ENCODE results near the gene ELOVL2.
"Not testable (repeated sequence)": the region's sequence is repeated elsewhere in the genome, so short reads cannot be mapped to it uniquely, and the experiment has no call there.

The ELOVL2 gene

GRCh38 chr6:11043961-11044711, at the start of gene ELOVL2:
Gene ELOVL2, minus strand, starts transcription at chr6:11044305. Its CDS starts 75 bp downstream, at chr6:11044230.
- Histone ChIP-seq H3K4me1 (ENCODE audit: insufficient read depth, low read length) (peaks cover under 1% of the 10 kb centered on the region), H3K9me3 (ENCODE audit: control insufficient read depth, insufficient read depth, low read length) (peaks cover 5% of the 10 kb centered on the region; the same call in 1 of the 2 replicates), H3K36me3 (ENCODE audit: insufficient read depth, low read length) (no peaks in the 10 kb centered on the region), H3K9ac (ENCODE audit: low read depth, low read length) (peak within 1 kb of the TSS; percentile 81)

- H3K9ac ChIP-seq (ENCODE audit: low read depth, low read length), result peak overlapping the region; percentile 87
- no peaks in the 10 kb centered on the region for H3K9me3 ChIP-seq (ENCODE audit: control insufficient read depth, insufficient read depth, low read length)
- peaks cover 8% of the 10 kb centered on the region for H3K4me1 ChIP-seq (ENCODE audit: insufficient read depth, low read length)
- H3K36me3 ChIP-seq (ENCODE audit: insufficient read depth, low read length), result no peaks in the 10 kb centered on the region
Observed at GRCh38 chr6:11093376-11093625, 49.2 kb upstream of the ELOVL2 start.

- no peaks in the 10 kb centered on the region for H3K9me3 ChIP-seq (ENCODE audit: control insufficient read depth, insufficient read depth, low read length)
- peak overlapping the region; percentile 87 for H3K9ac ChIP-seq (ENCODE audit: low read depth, low read length)
- peaks cover 8% of the 10 kb centered on the region for H3K4me1 ChIP-seq (ENCODE audit: insufficient read depth, low read length)
- H3K36me3 ChIP-seq (ENCODE audit: insufficient read depth, low read length), result no peaks in the 10 kb centered on the region
Observed at GRCh38 chr6:11092668-11093375, 48.7 kb upstream of the ELOVL2 start.

DNA sequence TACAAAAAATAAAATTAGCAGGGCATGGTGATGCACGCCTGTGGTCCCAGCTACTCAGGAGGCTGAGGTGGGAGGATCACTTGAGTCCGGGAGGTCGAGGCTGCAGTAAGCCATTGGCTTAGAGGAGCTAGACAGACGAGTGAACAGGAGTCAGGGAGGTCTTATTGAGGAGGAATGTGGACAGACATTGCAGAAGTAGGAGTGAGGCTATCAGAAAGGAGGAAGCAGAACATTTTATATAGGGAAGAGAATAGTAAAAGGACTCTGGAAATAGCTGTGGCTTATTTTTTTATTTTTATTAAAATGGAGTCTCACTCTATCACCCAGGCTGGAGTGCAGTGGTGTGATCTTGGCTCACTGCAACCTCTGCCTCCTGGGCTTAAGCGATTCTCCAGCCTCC, 47.0 kb upstream of the ELOVL2 start:
- H3K4me1 ChIP-seq (ENCODE audit: insufficient read depth, low read length); H3K36me3 ChIP-seq (ENCODE audit: insufficient read depth, low read length); H3K9ac ChIP-seq (ENCODE audit: low read depth, low read length); H3K9me3 ChIP-seq (ENCODE audit: control insufficient read depth, insufficient read depth, low read length): not testable (repeated sequence)

DNA sequence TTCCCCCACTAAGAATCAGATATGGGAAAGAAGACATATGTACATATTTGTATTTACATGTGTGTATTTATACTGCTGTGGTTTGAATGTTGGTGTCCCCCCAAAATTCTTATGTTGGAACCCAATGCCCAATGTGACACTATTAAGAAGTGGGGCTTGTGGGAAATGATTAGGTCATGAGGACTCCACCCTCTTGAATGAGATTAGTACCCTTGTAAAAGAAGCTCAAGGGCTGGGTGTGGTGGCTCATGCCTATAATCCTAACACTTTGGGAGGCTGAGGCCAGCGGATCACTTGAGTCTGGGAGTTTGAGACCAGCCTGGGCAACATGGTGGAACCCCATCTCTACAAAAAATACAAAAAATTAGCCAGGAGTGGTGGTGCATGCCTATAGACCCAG, 45.6 kb upstream of the ELOVL2 start:
- no peaks in the 10 kb centered on the region for H3K9me3 ChIP-seq (ENCODE audit: control insufficient read depth, insufficient read depth, low read length)
- no peaks in the 10 kb centered on the region for H3K36me3 ChIP-seq (ENCODE audit: insufficient read depth, low read length)
- peaks cover 3% of the 10 kb centered on the region; the same call in 1 of the 2 replicates for H3K4me1 ChIP-seq (ENCODE audit: insufficient read depth, low read length)
- H3K9ac ChIP-seq (ENCODE audit: low read depth, low read length), result no peak overlapping the region

- not testable (repeated sequence) for H3K9me3 ChIP-seq (ENCODE audit: control insufficient read depth, insufficient read depth, low read length); H3K9ac ChIP-seq (ENCODE audit: low read depth, low read length); H3K4me1 ChIP-seq (ENCODE audit: insufficient read depth, low read length); H3K36me3 ChIP-seq (ENCODE audit: insufficient read depth, low read length)
Observed at GRCh38 chr6:11087141-11087812, 43.2 kb upstream of the ELOVL2 start.

DNA sequence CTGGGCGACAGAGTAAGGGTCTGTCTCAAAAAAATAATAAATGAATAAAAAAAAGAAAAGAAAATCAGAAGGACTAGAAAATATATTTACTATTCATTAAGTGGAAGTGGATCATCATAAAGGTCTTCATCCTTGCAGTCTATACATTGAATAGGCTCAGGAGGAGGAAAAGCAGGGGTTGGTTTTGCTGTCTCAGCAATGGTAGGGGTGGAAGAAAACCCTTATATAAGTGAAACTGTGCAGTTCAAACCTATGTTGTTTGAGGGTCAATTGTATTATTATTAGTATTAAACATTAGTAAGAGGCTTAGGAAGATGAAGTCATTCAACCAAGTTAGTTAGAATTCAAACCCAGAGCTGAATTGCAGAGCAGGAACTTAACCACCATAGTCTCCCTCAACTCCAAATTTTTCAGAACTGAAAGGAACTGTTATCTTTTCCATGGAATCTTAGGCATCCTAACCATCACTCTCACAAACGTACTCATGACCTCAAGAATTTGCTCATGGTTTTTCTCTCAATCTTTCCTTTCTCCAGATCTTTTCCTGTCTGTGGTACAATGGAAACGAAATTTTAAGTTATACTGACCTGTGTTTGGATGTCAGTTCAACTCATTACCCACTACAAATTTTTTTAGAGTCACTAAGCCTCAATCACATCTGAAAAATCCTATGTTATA, 41.8 kb upstream of the ELOVL2 start:
- no peaks in the 10 kb centered on the region for H3K36me3 ChIP-seq (ENCODE audit: insufficient read depth, low read length)
- no peaks in the 10 kb centered on the region for H3K4me1 ChIP-seq (ENCODE audit: insufficient read depth, low read length)
- H3K9me3 ChIP-seq (ENCODE audit: control insufficient read depth, insufficient read depth, low read length), result no peaks in the 10 kb centered on the region
- H3K9ac ChIP-seq (ENCODE audit: low read depth, low read length), result no peak overlapping the region

DNA sequence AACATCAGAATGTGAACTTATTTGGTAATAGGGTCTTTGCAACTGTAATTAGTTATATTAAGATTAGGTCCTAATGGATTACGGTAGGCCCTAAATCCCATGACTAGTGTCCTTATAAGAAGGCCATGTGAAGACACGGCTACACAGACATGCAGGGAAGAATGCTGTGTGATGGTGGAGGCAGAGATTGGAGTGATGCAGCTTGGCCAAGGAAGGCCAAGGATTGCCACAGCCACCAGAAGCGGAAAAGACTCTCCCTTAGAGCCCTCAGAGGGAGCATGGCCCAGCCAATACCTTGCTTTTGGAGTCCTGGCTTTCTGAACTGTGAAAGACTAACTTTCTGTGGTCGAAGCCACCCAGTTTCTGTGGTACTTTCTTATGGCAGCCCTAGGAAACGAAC, 39.9 kb upstream of the ELOVL2 start:
- Histone ChIP-seq H3K36me3 (ENCODE audit: insufficient read depth, low read length) (no peaks in the 10 kb centered on the region), H3K9ac (ENCODE audit: low read depth, low read length) (no peak overlapping the region), H3K9me3 (ENCODE audit: control insufficient read depth, insufficient read depth, low read length) (no peaks in the 10 kb centered on the region), H3K4me1 (ENCODE audit: insufficient read depth, low read length) (no peaks in the 10 kb centered on the region)

- no peak overlapping the region for H3K9ac ChIP-seq (ENCODE audit: low read depth, low read length)
- no peaks in the 10 kb centered on the region for H3K9me3 ChIP-seq (ENCODE audit: control insufficient read depth, insufficient read depth, low read length)
- no peaks in the 10 kb centered on the region for H3K36me3 ChIP-seq (ENCODE audit: insufficient read depth, low read length)
- H3K4me1 ChIP-seq (ENCODE audit: insufficient read depth, low read length), result no peaks in the 10 kb centered on the region
Observed at GRCh38 chr6:11083491-11083890, 39.4 kb upstream of the ELOVL2 start.

GRCh38 chr6:11080296-11080695, 36.2 kb upstream of the ELOVL2 start:
- Histone ChIP-seq H3K9ac (ENCODE audit: low read depth, low read length) (no peak overlapping the region), H3K4me1 (ENCODE audit: insufficient read depth, low read length) (peaks cover 16% of the 10 kb centered on the region; the same call in 1 of the 2 replicates), H3K9me3 (ENCODE audit: control insufficient read depth, insufficient read depth, low read length) (no peaks in the 10 kb centered on the region), H3K36me3 (ENCODE audit: insufficient read depth, low read length) (no peaks in the 10 kb centered on the region)

GRCh38 chr6:11078266-11078665, 34.2 kb upstream of the ELOVL2 start:
- Histone ChIP-seq H3K9ac (ENCODE audit: low read depth, low read length) (no peak overlapping the region), H3K9me3 (ENCODE audit: control insufficient read depth, insufficient read depth, low read length) (no peaks in the 10 kb centered on the region), H3K4me1 (ENCODE audit: insufficient read depth, low read length) (peaks cover 16% of the 10 kb centered on the region; the same call in 1 of the 2 replicates), H3K36me3 (ENCODE audit: insufficient read depth, low read length) (no peaks in the 10 kb centered on the region)

DNA sequence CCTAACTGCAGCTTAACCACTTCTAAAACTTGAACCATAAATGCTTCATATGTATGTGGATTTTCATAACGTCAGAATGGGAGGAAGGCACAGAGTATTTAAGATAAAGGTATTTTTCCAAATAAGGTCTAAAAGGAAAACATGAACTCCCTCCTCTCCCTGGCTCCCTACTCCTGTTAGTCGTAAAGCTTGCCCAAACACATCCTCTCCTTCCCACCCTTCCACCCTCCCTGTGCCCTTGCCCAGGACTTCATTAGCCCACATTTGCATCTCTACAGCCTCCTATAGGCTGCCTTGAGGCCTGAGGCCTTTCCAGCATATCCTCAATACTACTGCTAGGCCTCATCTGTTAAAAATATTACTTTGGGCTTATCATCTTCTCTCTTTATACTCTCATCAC, 32.4 kb upstream of the ELOVL2 start:
- peaks cover 16% of the 10 kb centered on the region; the same call in 1 of the 2 replicates for H3K4me1 ChIP-seq (ENCODE audit: insufficient read depth, low read length)
- no peak overlapping the region for H3K9ac ChIP-seq (ENCODE audit: low read depth, low read length)
- no peaks in the 10 kb centered on the region for H3K9me3 ChIP-seq (ENCODE audit: control insufficient read depth, insufficient read depth, low read length)
- no peaks in the 10 kb centered on the region for H3K36me3 ChIP-seq (ENCODE audit: insufficient read depth, low read length)

DNA sequence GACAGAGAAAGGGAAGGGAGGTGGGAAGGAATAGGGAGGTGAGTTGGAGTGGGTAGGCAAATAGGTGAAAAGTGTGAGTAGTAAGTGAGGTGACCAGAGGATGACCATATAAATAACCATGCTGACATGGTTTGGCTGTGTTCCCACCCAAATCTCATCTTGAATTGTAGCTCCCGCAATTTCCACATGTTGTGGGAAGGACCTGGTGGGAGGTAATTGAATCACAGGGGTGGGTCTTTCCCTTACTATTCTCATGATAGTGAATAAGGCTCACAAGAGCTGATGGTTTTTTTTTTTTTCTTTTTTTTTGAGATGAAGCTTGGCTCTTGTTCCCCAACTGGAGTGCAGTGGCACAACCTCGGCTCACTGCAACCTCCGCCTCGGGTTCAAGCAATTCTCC, 28.0 kb upstream of the ELOVL2 start:
- H3K9ac ChIP-seq (ENCODE audit: low read depth, low read length), result no peak overlapping the region
- no peaks in the 10 kb centered on the region for H3K36me3 ChIP-seq (ENCODE audit: insufficient read depth, low read length)
- H3K4me1 ChIP-seq (ENCODE audit: insufficient read depth, low read length), result peaks cover 15% of the 10 kb centered on the region; the same call in 1 of the 2 replicates
- H3K9me3 ChIP-seq (ENCODE audit: control insufficient read depth, insufficient read depth, low read length), result no peaks in the 10 kb centered on the region

DNA sequence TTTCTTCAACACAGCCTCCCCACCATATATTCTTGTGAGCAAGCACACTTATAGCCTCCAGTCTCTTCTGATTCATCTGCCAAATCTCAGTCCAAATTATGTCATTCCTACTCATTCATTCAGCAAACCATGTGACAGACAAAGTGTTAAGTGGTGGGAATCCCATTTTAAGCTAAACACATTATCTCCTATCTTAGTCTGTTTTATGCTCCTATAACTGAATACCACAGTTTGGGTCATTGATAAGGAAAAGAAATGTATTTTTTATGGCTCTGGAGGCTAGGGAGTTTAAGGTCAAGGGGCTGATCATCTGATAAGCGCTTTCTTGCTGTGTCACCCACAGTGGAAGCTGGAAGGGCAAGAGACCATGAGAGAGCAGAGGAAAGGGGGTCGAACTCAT, 25.7 kb upstream of the ELOVL2 start:
- Histone ChIP-seq H3K36me3 (ENCODE audit: insufficient read depth, low read length) (no peaks in the 10 kb centered on the region), H3K4me1 (ENCODE audit: insufficient read depth, low read length) (no peaks in the 10 kb centered on the region), H3K9ac (ENCODE audit: low read depth, low read length) (no peak overlapping the region), H3K9me3 (ENCODE audit: control insufficient read depth, insufficient read depth, low read length) (no peaks in the 10 kb centered on the region)
